Uterus (tissue), 2 donors: ENCODE results near the gene GPR161.

Experiments
- POLR2A ChIP-seq, 2 donors: fragments of 450-650 bp; IDR thresholded peaks; one replicate each; pipeline ENCODE4 v1.6.1; 2016; ENCODE audit warnings: antibody characterized with exemption in 2 of 2, mild to moderate bottlenecking in 1 of 2, moderate library complexity in 1 of 2
- TF ChIP-seq, protein P1 (sequence below), 4 experiments: fragments of 200-600 bp in 2 of 4; fragments of 450-650 bp in 2 of 4; sonication (generic) in 2 of 4; IDR thresholded peaks; one replicate each; pipeline ENCODE4 v1.5.1; 2016 to 2019; ENCODE audit warnings: antibody characterized with exemption in 4 of 4, mild to moderate bottlenecking in 2 of 4, moderate library complexity in 1 of 4

DNA sequence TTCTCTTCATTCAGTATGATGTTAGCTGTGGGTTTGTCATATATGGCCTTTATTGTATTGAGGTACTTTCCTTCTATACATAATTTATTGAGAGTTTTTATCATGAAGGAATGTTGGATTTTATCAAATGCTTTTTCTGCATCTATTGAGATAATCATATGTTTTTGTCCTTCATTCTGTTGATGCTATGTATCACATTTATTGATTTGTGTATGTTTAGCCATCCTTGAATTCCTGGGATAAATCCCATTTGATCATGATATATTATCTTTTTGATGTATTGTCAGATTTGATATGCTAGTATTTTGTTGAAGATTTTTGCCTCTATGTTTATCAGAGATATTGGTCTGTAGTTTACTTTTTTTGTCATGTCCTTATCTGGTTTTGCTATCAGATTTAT, 20.9 kb upstream of the GPR161 start:
- TF ChIP-seq, protein P1, sequence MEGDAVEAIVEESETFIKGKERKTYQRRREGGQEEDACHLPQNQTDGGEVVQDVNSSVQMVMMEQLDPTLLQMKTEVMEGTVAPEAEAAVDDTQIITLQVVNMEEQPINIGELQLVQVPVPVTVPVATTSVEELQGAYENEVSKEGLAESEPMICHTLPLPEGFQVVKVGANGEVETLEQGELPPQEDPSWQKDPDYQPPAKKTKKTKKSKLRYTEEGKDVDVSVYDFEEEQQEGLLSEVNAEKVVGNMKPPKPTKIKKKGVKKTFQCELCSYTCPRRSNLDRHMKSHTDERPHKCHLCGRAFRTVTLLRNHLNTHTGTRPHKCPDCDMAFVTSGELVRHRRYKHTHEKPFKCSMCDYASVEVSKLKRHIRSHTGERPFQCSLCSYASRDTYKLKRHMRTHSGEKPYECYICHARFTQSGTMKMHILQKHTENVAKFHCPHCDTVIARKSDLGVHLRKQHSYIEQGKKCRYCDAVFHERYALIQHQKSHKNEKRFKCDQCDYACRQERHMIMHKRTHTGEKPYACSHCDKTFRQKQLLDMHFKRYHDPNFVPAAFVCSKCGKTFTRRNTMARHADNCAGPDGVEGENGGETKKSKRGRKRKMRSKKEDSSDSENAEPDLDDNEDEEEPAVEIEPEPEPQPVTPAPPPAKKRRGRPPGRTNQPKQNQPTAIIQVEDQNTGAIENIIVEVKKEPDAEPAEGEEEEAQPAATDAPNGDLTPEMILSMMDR (IDR thresholded peaks at IDR 0.05), result no peak
- no peak for TF ChIP-seq POLR2A (IDR thresholded peaks at IDR 0.05)
